Fibroblast of the aortic adventitia (primary cell): ENCODE measurements around the gene STAG1. TPM values are rescaled to one million over a fixed set of nuclear protein-coding genes. Genes with fewer than 3 reads are reported as not detected.

Experiments used
- DNase-seq: peaks from one replicate; pipeline ENCODE4 v3.0.0-alpha.2; 2010; ENCODE audit warnings: low read depth
- H3K4me3 ChIP-seq: 2 replicates; pipeline ENCODE4 v1.5.1; 2011; ENCODE audit warnings: low read depth, mild to moderate bottlenecking, control low read depth, low read length, moderate library complexity
- small RNA-seq: library from RNA; depleted of rRNA; stranded (forward); fragments of <200 nt; gene quantifications from one replicate; pipeline ENCODE3, GENCODE V24; 2012
- total RNA-seq: library from RNA; depleted of rRNA; stranded (reverse); fragments of >200 nt; gene quantifications from 2 replicates; pipeline ENCODE4 v1.2.3, GENCODE V29; 2012; ENCODE audit warnings: low replicate concordance
- TF ChIP-seq, protein P1 (sequence below): IDR thresholded peaks from 2 replicates; pipeline ENCODE4 v1.5.1; 2011; ENCODE audit warnings: mild to moderate bottlenecking, low read length, control low read depth, inconsistent platforms; ENCODE audit not compliant: insufficient read depth

The STAG1 gene
- total RNA-seq, 1 donor: 78.0 TPM

- no peak for DNase-seq
- H3K4me3 ChIP-seq: no peak overlapping the region
- TF ChIP-seq, protein P1, sequence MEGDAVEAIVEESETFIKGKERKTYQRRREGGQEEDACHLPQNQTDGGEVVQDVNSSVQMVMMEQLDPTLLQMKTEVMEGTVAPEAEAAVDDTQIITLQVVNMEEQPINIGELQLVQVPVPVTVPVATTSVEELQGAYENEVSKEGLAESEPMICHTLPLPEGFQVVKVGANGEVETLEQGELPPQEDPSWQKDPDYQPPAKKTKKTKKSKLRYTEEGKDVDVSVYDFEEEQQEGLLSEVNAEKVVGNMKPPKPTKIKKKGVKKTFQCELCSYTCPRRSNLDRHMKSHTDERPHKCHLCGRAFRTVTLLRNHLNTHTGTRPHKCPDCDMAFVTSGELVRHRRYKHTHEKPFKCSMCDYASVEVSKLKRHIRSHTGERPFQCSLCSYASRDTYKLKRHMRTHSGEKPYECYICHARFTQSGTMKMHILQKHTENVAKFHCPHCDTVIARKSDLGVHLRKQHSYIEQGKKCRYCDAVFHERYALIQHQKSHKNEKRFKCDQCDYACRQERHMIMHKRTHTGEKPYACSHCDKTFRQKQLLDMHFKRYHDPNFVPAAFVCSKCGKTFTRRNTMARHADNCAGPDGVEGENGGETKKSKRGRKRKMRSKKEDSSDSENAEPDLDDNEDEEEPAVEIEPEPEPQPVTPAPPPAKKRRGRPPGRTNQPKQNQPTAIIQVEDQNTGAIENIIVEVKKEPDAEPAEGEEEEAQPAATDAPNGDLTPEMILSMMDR: no peak
Measured at GRCh38 chr3:136293279-136293678, 458.9 kb downstream of the STAG1 start.

GRCh38 chr3:136292500-136292899 is 459.7 kb downstream of the STAG1 start:
- no peak for DNase-seq
- H3K4me3 ChIP-seq: no peak overlapping the region
- TF ChIP-seq, protein P1: no peak

- no peak for DNase-seq
- TF ChIP-seq, protein P1: no peak
- no peak overlapping the region for H3K4me3 ChIP-seq
Measured at GRCh38 chr3:136291302-136291701, 460.9 kb downstream of the STAG1 start.

Small RNA genes within 50 kb of the gene (small RNA-seq; reads per million reads assigned to genes)
- gene RNU6-1284P (not detected), gene RNU6-789P (not detected)

Other genes with a start within 250 kb of the STAG1 start
- gene SLC35G2, start 66.7 kb upstream of the STAG1 start, total RNA-seq: 14.0 and 14.7 TPM in 2 replicates
- 42.6 and 244 TPM in 2 replicates for gene NCK1, start 109.8 kb upstream of the STAG1 start, total RNA-seq
- gene IL20RB, start 205.6 kb upstream of the STAG1 start, total RNA-seq: 3.9 and 4.6 TPM in 2 replicates